GM12878 (cell line): ENCODE results near the gene CLNK. TPM values are rescaled to one million over a fixed set of nuclear protein-coding genes. Genes with fewer than 3 reads are reported as not detected.

ENCODE experiments used
- ATAC-seq: fragments of 200-7000 bp; cut with Tn5 transposase; 3 replicates; pipeline ENCODE4 v1.9.1; 2020; ENCODE audit warnings: mild to moderate bottlenecking, moderate library complexity
- BruUV-seq: library from RNA; stranded (reverse); fragments of 400-500 nt; replicated peaks from 2 replicates; lab custom pipeline; 2021; lab: Mats Ljungman, UMichigan
- CTCF ChIA-PET: fragments of 300-600 bp; sonication (Branson Sonifier 250); formaldehyde crosslinking; extraction: SDS; loops from one replicate; lab custom pipeline; 2021; ENCODE audit warnings: inconsistent platforms; lab: Yijun Ruan, JAX
- POLR2A ChIA-PET: fragments of 350-600 bp; formaldehyde crosslinking; extraction: SDS; loops from one replicate; lab custom pipeline; 2021; ENCODE audit warnings: inconsistent platforms; lab: Charles Lee
- RAD21 ChIA-PET: fragments of 300-600 bp; sonication (Branson Sonifier 250); formaldehyde crosslinking; loops from one replicate; lab custom pipeline; 2023; ENCODE audit warnings: antibody characterized with exemption; ENCODE audit not compliant: unreplicated experiment; lab: Charles Lee
- SMC1A ChIA-PET: fragments of 300-600 bp; sonication (Branson Sonifier 250); formaldehyde crosslinking; loops from one replicate; lab custom pipeline; 2023; ENCODE audit not compliant: unreplicated experiment, uncharacterized antibody; lab: Charles Lee
- DNase-seq: peaks from one replicate; pipeline ENCODE4 v3.0.0-alpha.2; 2011; ENCODE audit warnings: low read depth, low spot score
- FAIRE-seq: peaks from 3 replicates; lab custom pipeline; 2011; peaks lifted over from hg19 to GRCh38; lab: Jason Lieb, UNC
- H2AFZ ChIP-seq: 2 replicates; pipeline ENCODE4 v1.6.0; 2011; ENCODE audit warnings: low read depth, low read length, control low read depth; ENCODE audit not compliant: control insufficient read depth
- H3K27ac ChIP-seq: 2 replicates; pipeline ENCODE4 v1.5.1; 2011; ENCODE audit warnings: control low read depth; ENCODE audit not compliant: control insufficient read depth, insufficient read depth
- H3K27me3 ChIP-seq, 2 experiments: replicated peaks in 1 of 2; 2 replicates each; pipeline versions ENCODE4 v1.6.0 to v1.6.1; 2011; ENCODE audit warnings: low read length in 1 of 2; ENCODE audit not compliant: control insufficient read depth in 2 of 2, insufficient read depth in 2 of 2
- H3K36me3 ChIP-seq, 2 experiments: 2 replicates each; pipeline ENCODE4 v1.5.1; 2011; ENCODE audit warnings: low read length in 1 of 2; ENCODE audit not compliant: control insufficient read depth in 2 of 2, insufficient read depth in 2 of 2
- H3K4me1 ChIP-seq: 2 replicates; pipeline ENCODE4 v1.6.1; 2011; ENCODE audit warnings: mild to moderate bottlenecking, low read length, moderate library complexity, mixed read lengths; ENCODE audit not compliant: control insufficient read depth, insufficient read depth
- H3K4me2 ChIP-seq: 2 replicates; pipeline ENCODE4 v1.6.0; 2011; ENCODE audit warnings: control low read depth; ENCODE audit not compliant: control insufficient read depth, insufficient read depth
- H3K4me3 ChIP-seq: fragments of 200-600 bp; sonication (generic); 2 replicates; pipeline ENCODE4 v1.5.1; 2016
- H3K79me2 ChIP-seq: 2 replicates; pipeline ENCODE4 v1.6.0; 2011; ENCODE audit warnings: low read length; ENCODE audit not compliant: control insufficient read depth, insufficient read depth
- H3K9ac ChIP-seq: 2 replicates; pipeline ENCODE4 v1.8.0; 2011; ENCODE audit warnings: low read length, control low read depth, mixed read lengths; ENCODE audit not compliant: control insufficient read depth, insufficient read depth
- H3K9me3 ChIP-seq: replicated peaks from 3 replicates; pipeline ENCODE4 v1.5.1; 2011; ENCODE audit warnings: mild to moderate bottlenecking, low read length; ENCODE audit not compliant: control insufficient read depth, insufficient read depth
- H4K20me1 ChIP-seq: 2 replicates; pipeline ENCODE4 v1.6.0; 2011; ENCODE audit not compliant: control insufficient read depth, insufficient read depth
- CEBPZ ChIP-seq: fragments of 150-350 bp; IDR thresholded peaks from 2 replicates; pipeline ENCODE4 v1.6.1; 2016; ENCODE audit warnings: low read depth, low read length
- CREM ChIP-seq: IDR thresholded peaks from 2 replicates; pipeline ENCODE4 v1.6.1; 2014; ENCODE audit warnings: antibody characterized with exemption, low read depth
- ESRRA ChIP-seq: IDR thresholded peaks from 2 replicates; pipeline ENCODE4 v1.6.1; 2012; ENCODE audit warnings: mild to moderate bottlenecking, low read length, improper control_type of control experiment
- IRF3 ChIP-seq: fragments of 450-650 bp; IDR thresholded peaks from 2 replicates; pipeline ENCODE4 v1.6.1; 2014; ENCODE audit warnings: mild to moderate bottlenecking
- KLF5 ChIP-seq: fragments of 450-650 bp; IDR thresholded peaks from 2 replicates; pipeline ENCODE4 v1.6.1; 2014; ENCODE audit warnings: mild to moderate bottlenecking; ENCODE audit not compliant: partially characterized antibody
- MAX ChIP-seq: IDR thresholded peaks from 2 replicates; pipeline ENCODE4 v1.6.1; 2012; ENCODE audit warnings: low read depth, low read length, improper control_type of control experiment
- MTA3 ChIP-seq: IDR thresholded peaks from 2 replicates; pipeline ENCODE4 v1.6.1; 2012; ENCODE audit warnings: low read length, inconsistent platforms, borderline replicate concordance
- MXI1 ChIP-seq: fragments of 150-350 bp; IDR thresholded peaks from 2 replicates; pipeline ENCODE4 v1.6.1; 2011; ENCODE audit warnings: low read depth, mild to moderate bottlenecking, inconsistent platforms, low read length, improper control_type of control experiment
- NR2F1 ChIP-seq: fragments of 450-650 bp; conservative IDR thresholded peaks from 2 replicates; pipeline ENCODE4 v1.6.1; 2017; ENCODE audit warnings: mild to moderate bottlenecking
- SMARCA5 ChIP-seq: fragments of 450-650 bp; IDR thresholded peaks from 2 replicates; pipeline ENCODE4 v1.6.1; 2017; ENCODE audit warnings: mild to moderate bottlenecking
- SP1 ChIP-seq: IDR thresholded peaks from one replicate; pipeline ENCODE4 v1.6.1; 2011; ENCODE audit warnings: low read depth, low read length
- SRF ChIP-seq, 2 experiments: IDR thresholded peaks; 2 replicates each; pipeline ENCODE4 v1.6.1; 2011; ENCODE audit warnings: low read depth in 2 of 2, low read length in 2 of 2, mild to moderate bottlenecking in 1 of 2, moderate library complexity in 1 of 2
- TAF1 ChIP-seq: IDR thresholded peaks from 2 replicates; pipeline ENCODE4 v1.6.1; 2011; ENCODE audit warnings: mild to moderate bottlenecking, low read depth, low read length, borderline replicate concordance
- YY1 ChIP-seq: IDR thresholded peaks from 2 replicates; pipeline ENCODE4 v1.6.1; 2011; ENCODE audit warnings: low read depth, mild to moderate bottlenecking, low read length
- WGBS: methylation state at CpG from one replicate; pipeline ENCODE4 v1.1.6; 2016; ENCODE audit warnings: low lambda C conversion rate; ENCODE audit not compliant: insufficient replicate concordance, insufficient coverage; ENCODE audit errors: missing lambda C conversion rate; 5-methylcytosine and 5-hydroxymethylcytosine counted together
- in situ Hi-C: fragments of 300-500 bp; cut with MboI; formaldehyde crosslinking; loops from 9 replicates; pipeline ENCODE4 v1.14.3; 2018; ENCODE audit warnings: mixed read lengths
- intact Hi-C: fragments of 100-400 bp; cut with micrococcal nuclease; formaldehyde crosslinking; loops from one replicate; pipeline ENCODE4 v1.14.2; 2022; ENCODE audit not compliant: unreplicated experiment
- polyA plus RNA-seq, 11 experiments: library from polyadenylated mRNA; depleted of rRNA in 4 of 11; unstranded in 6 of 11; stranded (reverse) in 5 of 11; fragments of >200 nt; fragmentation: Nextera tagmentation in 4 of 11; fragmentation: Illumina TruSeq in 1 of 11; extraction: Ambion mirVana in 4 of 11; extraction: Trizol in 1 of 11; gene quantifications; 1 replicate in 1 of 11; 2 replicates in 10 of 11; pipeline versions ENCODE4 v1.2.1 to v1.2.3, GENCODE V29; 2011 to 2016; ENCODE audit warnings: inconsistent platforms in 2 of 11, missing spikeins in 2 of 11, low read depth in 1 of 11
- total RNA-seq, 4 experiments: library from RNA; depleted of rRNA in 3 of 4; stranded (reverse); fragments of >200 nt in 3 of 4; fragmentation: Illumina TruSeq in 1 of 4; extraction: Trizol in 1 of 4; gene quantifications; 2 replicates each; pipeline versions ENCODE4 v1.2.1 to v1.2.3, GENCODE V29; 2013 to 2021

The CLNK gene
- total and polyA plus RNA-seq, 10 of the 15 experiments (the other 5 are each of a cell fraction or from before 2014, with no cell fraction given) = 2.1 to 14.3 (median 2.7) TPM

- ChIA-PET POLR2A (no interaction called here), RAD21 (no interaction called here), CTCF (interaction anchor here (0.7 kb wide), 1 partner anchor 301 kb away, joined by 4 read pairs; no protein-coding TSS in a partner anchor), SMC1A (interaction anchor here (0.8 kb wide), 1 partner anchor 8 kb away, joined by 4 read pairs; no protein-coding TSS in a partner anchor)
- Histone ChIP-seq H4K20me1 (no peaks in the 10 kb centered on the region), H3K27ac (no peak overlapping the region), H3K36me3 (no peaks in the 10 kb centered on the region), H3K27me3 (no peaks in the 10 kb centered on the region), H3K4me3 (no peak overlapping the region), H3K9me3 (no peaks in the 10 kb centered on the region; the same call in 2 of the 3 replicates), H2AFZ (no peak overlapping the region), H3K4me1 (no peaks in the 10 kb centered on the region), H3K4me2 (no peak overlapping the region), H3K79me2 (no peaks in the 10 kb centered on the region), H3K9ac (no peak overlapping the region)
- in situ Hi-C loops (no loop called here), intact Hi-C loops (no loop called here)
- FAIRE-seq (no peak), ATAC-seq (no peak), DNase-seq (no peak)
- WGBS = 96% methylated on average over 1 of the region's 1 CpG
- BruUV-seq = no TSS peak
- TF ChIP-seq CEBPZ = no peak
Measured at GRCh38 chr4:10698172-10698571, 13.6 kb upstream of the CLNK start.

GRCh38 chr4:10697086-10697485 lies 12.5 kb upstream of the CLNK start:
- in situ Hi-C loops = no loop called here
- no peak for DNase-seq
- H4K20me1 ChIP-seq = no peaks in the 10 kb centered on the region
- H2AFZ ChIP-seq = no peak overlapping the region
- H3K36me3 ChIP-seq = no peaks in the 10 kb centered on the region
- FAIRE-seq = no peak
- H3K4me1 ChIP-seq = no peaks in the 10 kb centered on the region
- no TSS peak for BruUV-seq
- RAD21 ChIA-PET = no interaction called here
- ATAC-seq = no peak
- intact Hi-C loops = no loop called here
- H3K9me3 ChIP-seq = no peaks in the 10 kb centered on the region; the same call in 2 of the 3 replicates
- no peak overlapping the region for H3K9ac ChIP-seq
- no peak overlapping the region for H3K4me3 ChIP-seq
- POLR2A ChIA-PET = no interaction called here
- H3K79me2 ChIP-seq = no peaks in the 10 kb centered on the region
- no peaks in the 10 kb centered on the region for H3K27me3 ChIP-seq
- SMC1A ChIA-PET = interaction anchor here (1.5 to 2.2 kb wide), 2 partner anchors 13 to 26 kb away, joined by 4 to 6 read pairs; no protein-coding TSS in a partner anchor
- H3K27ac ChIP-seq = no peak overlapping the region
- no peak overlapping the region for H3K4me2 ChIP-seq
- CTCF ChIA-PET = interaction anchor here (0.7 kb wide), 1 partner anchor 302 kb away, joined by 4 read pairs; no protein-coding TSS in a partner anchor
- WGBS = 98% methylated on average over 5 of the region's 5 CpGs
- TF ChIP-seq MXI1 (no peak), SMARCA5 (no peak), CREM (no peak), MAX (no peak), TAF1 (no peak), SRF (IDR thresholded peaks at IDR 0.05; ENCODE audit: low read depth in 2 of 2, low read length in 2 of 2) (no peak), YY1 (no peak), NR2F1 (no peak), IRF3 (no peak), ESRRA (no peak), MTA3 (no peak), KLF5 (no peak), SP1 (no peak)
